H1 (cell line): ENCODE data around the gene SLC6A7. TPM values are rescaled to one million over a fixed set of nuclear protein-coding genes. Genes with fewer than 3 reads are reported as not detected.

Experiments
- CTCF ChIA-PET: fragments of 300-600 bp; sonication (Branson Sonifier 250); formaldehyde crosslinking; loops from one replicate; lab custom pipeline; 2021; ENCODE audit not compliant: partially characterized antibody; lab: Charles Lee
- POLR2A ChIA-PET: fragments of 300-600 bp; sonication (Branson Sonifier 250); formaldehyde crosslinking; loops from one replicate; lab custom pipeline; 2021; ENCODE audit warnings: inconsistent platforms; ENCODE audit not compliant: partially characterized antibody; lab: Charles Lee
- DNase-seq, 2 experiments: peaks; one replicate each; pipeline versions ENCODE4 v3.0.0 to v3.0.0-alpha.2; 2010 to 2022; ENCODE audit warnings: low spot score in 2 of 2, low read depth in 1 of 2, mixed read lengths in 1 of 2
- FAIRE-seq: peaks from 2 replicates; lab custom pipeline; 2011; peaks lifted over from hg19 to GRCh38; lab: Jason Lieb, UNC
- H2AFZ ChIP-seq: 2 replicates; pipeline ENCODE4 v1.8.1; 2012; ENCODE audit warnings: low read length, inconsistent platforms
- H2AK5ac ChIP-seq: 2 replicates; pipeline ENCODE4 v1.6.1; 2013; ENCODE audit warnings: low read depth, low read length
- H2BK120ac ChIP-seq: replicated peaks from 2 replicates; pipeline ENCODE3; 2013; ENCODE audit warnings: low read depth, low read length, inconsistent platforms
- H2BK12ac ChIP-seq: 2 replicates; pipeline ENCODE4 v1.6.1; 2013; ENCODE audit warnings: low read depth, low read length
- H2BK15ac ChIP-seq: 2 replicates; pipeline ENCODE4 v1.6.1; 2013; ENCODE audit warnings: low read length
- H2BK20ac ChIP-seq: 2 replicates; pipeline ENCODE4 v1.6.1; 2013; ENCODE audit warnings: low read length
- H2BK5ac ChIP-seq: 2 replicates; pipeline ENCODE4 v1.6.1; 2013; ENCODE audit warnings: low read depth, low read length
- H3K14ac ChIP-seq: 2 replicates; pipeline ENCODE4 v1.6.1; 2013; ENCODE audit warnings: inconsistent platforms; ENCODE audit not compliant: insufficient read length
- H3K18ac ChIP-seq: 2 replicates; pipeline ENCODE4 v1.6.1; 2013; ENCODE audit warnings: low read length; ENCODE audit errors: extremely low read depth
- H3K23ac ChIP-seq: 2 replicates; pipeline ENCODE4 v1.6.1; 2013; ENCODE audit warnings: inconsistent platforms; ENCODE audit not compliant: insufficient read length
- H3K23me2 ChIP-seq: 2 replicates; pipeline ENCODE4 v1.6.1; 2013; ENCODE audit warnings: low read depth, low read length
- H3K27ac ChIP-seq: 2 replicates; pipeline ENCODE4 v1.6.1; 2011; ENCODE audit warnings: low read depth, low read length, inconsistent platforms
- H3K27me3 ChIP-seq, 4 experiments: replicated peaks in 1 of 4; 1 replicate in 1 of 4; 2 replicates in 3 of 4; pipeline versions ENCODE4 v1.6.1 to v1.8.1; 2011 to 2013; ENCODE audit warnings: low read length in 3 of 4, mild to moderate bottlenecking in 3 of 4, inconsistent platforms in 2 of 4, mixed read lengths in 2 of 4, moderate library complexity in 1 of 4; ENCODE audit not compliant: control insufficient read depth in 3 of 4, insufficient read depth in 3 of 4; ENCODE audit errors: extremely low read depth in 1 of 4
- H3K36me3 ChIP-seq, 4 experiments: 2 replicates each; pipeline versions ENCODE4 v1.6.1 to v1.8.1; 2011 to 2013; ENCODE audit warnings: mild to moderate bottlenecking in 4 of 4, low read length in 3 of 4, moderate library complexity in 2 of 4, control low read depth in 1 of 4, inconsistent platforms in 1 of 4; ENCODE audit not compliant: insufficient read depth in 4 of 4, control insufficient read depth in 2 of 4
- H3K4ac ChIP-seq: replicated peaks from 2 replicates; pipeline ENCODE3; 2013; ENCODE audit warnings: low read length, low read depth, mixed read lengths, inconsistent platforms; ENCODE audit not compliant: insufficient read length
- H3K4me1 ChIP-seq, 4 experiments: replicated peaks in 1 of 4; 1 replicate in 1 of 4; 2 replicates in 3 of 4; pipeline versions ENCODE4 v1.6.1 to v1.8.1; 2011 to 2013; ENCODE audit warnings: low read length in 3 of 4, inconsistent platforms in 2 of 4, mixed read lengths in 1 of 4; ENCODE audit not compliant: insufficient read depth in 4 of 4, control insufficient read depth in 3 of 4
- H3K4me2 ChIP-seq, 2 experiments: 2 replicates each; pipeline versions ENCODE4 v1.6.1 to v1.8.1; 2011 to 2013; ENCODE audit warnings: low read depth in 2 of 2, low read length in 2 of 2, control low read depth in 1 of 2, inconsistent platforms in 1 of 2, mild to moderate bottlenecking in 1 of 2; ENCODE audit not compliant: insufficient read depth in 1 of 2
- H3K4me3 ChIP-seq, 4 experiments: fragments of 200-600, 300-600 bp in 1 of 4; sonication (generic), shearing (Covaris generic), sonication (Bioruptor Twin) in 1 of 4; 2 replicates each; pipeline versions ENCODE4 v1.5.1 to v1.8.1; 2011 to 2016; ENCODE audit warnings: low read length in 4 of 4, low read depth in 3 of 4, control low read depth in 2 of 4, inconsistent platforms in 2 of 4, mild to moderate bottlenecking in 2 of 4, mixed read lengths in 1 of 4, moderate library complexity in 1 of 4; ENCODE audit not compliant: insufficient read depth in 2 of 4; ENCODE audit errors: extremely low read depth in 1 of 4
- H3K56ac ChIP-seq: replicated peaks from 2 replicates; pipeline ENCODE3; 2013; ENCODE audit warnings: low read depth, mild to moderate bottlenecking, mixed read lengths, low read length, inconsistent platforms; ENCODE audit not compliant: insufficient read length
- H3K79me1 ChIP-seq: 2 replicates; pipeline ENCODE4 v1.6.1; 2013; ENCODE audit warnings: low read depth, low read length, control low read depth
- H3K79me2 ChIP-seq, 2 experiments: 2 replicates each; pipeline versions ENCODE4 v1.6.1 to v1.8.1; 2012 to 2013; ENCODE audit warnings: low read length in 2 of 2, mild to moderate bottlenecking in 2 of 2, inconsistent platforms in 1 of 2; ENCODE audit not compliant: insufficient read depth in 2 of 2, control insufficient read depth in 1 of 2
- H3K9ac ChIP-seq, 4 experiments: replicated peaks in 1 of 4; 1 replicate in 1 of 4; 2 replicates in 3 of 4; pipeline versions ENCODE4 v1.6.1 to v1.8.1; 2011 to 2013; ENCODE audit warnings: low read depth in 3 of 4, low read length in 3 of 4, control low read depth in 2 of 4, mild to moderate bottlenecking in 2 of 4, moderate library complexity in 2 of 4, inconsistent platforms in 1 of 4; ENCODE audit errors: extremely low read depth in 1 of 4
- H3K9me3 ChIP-seq, 2 experiments: 2 replicates each; pipeline versions ENCODE4 v1.6.1 to v1.8.1; 2012 to 2013; ENCODE audit warnings: mild to moderate bottlenecking in 2 of 2, moderate library complexity in 2 of 2, control low read depth in 1 of 2, inconsistent platforms in 1 of 2, low read depth in 1 of 2, low read length in 1 of 2, mixed read lengths in 1 of 2; ENCODE audit not compliant: insufficient read depth in 2 of 2
- H4K20me1 ChIP-seq, 2 experiments: replicated peaks in 1 of 2; 2 replicates each; pipeline versions ENCODE3 to v1.8.1; 2011 to 2013; ENCODE audit warnings: inconsistent platforms in 2 of 2, low read length in 2 of 2, mild to moderate bottlenecking in 1 of 2; ENCODE audit not compliant: insufficient read depth in 2 of 2, control insufficient read depth in 1 of 2
- H4K5ac ChIP-seq: 2 replicates; pipeline ENCODE4 v1.6.1; 2013; ENCODE audit warnings: low read length, low read depth, mixed read lengths, inconsistent platforms; ENCODE audit not compliant: insufficient read length
- H4K8ac ChIP-seq: 2 replicates; pipeline ENCODE4 v1.8.0; 2013; ENCODE audit warnings: mild to moderate bottlenecking, moderate library complexity, low read length, inconsistent platforms; ENCODE audit not compliant: insufficient read depth; ENCODE audit errors: extremely low read depth
- H4K91ac ChIP-seq: replicated peaks from 2 replicates; pipeline ENCODE3; 2013; ENCODE audit warnings: low read length, mixed read lengths, inconsistent platforms; ENCODE audit not compliant: insufficient read length
- BACH1 ChIP-seq: IDR thresholded peaks from 2 replicates; pipeline ENCODE4 v1.6.1; 2012; ENCODE audit warnings: low read length, improper control_type of control experiment
- CHD1 ChIP-seq: IDR thresholded peaks from 2 replicates; pipeline ENCODE4 v1.6.1; 2012; ENCODE audit warnings: low read depth, low read length, improper control_type of control experiment
- CREB1 ChIP-seq: IDR thresholded peaks from 2 replicates; pipeline ENCODE4 v1.6.1; 2012; ENCODE audit warnings: inconsistent platforms
- EZH2 ChIP-seq: fragments of 200-600 bp; sonication (generic); IDR thresholded peaks from 2 replicates; pipeline ENCODE4 v1.7.1; 2012; ENCODE audit warnings: low read depth, mild to moderate bottlenecking, moderate library complexity, low read length, inconsistent platforms; ENCODE audit not compliant: severe bottlenecking
- GTF2F1 ChIP-seq: IDR thresholded peaks from 2 replicates; pipeline ENCODE4 v1.6.1; 2012; ENCODE audit warnings: low read depth, low read length, improper control_type of control experiment, borderline replicate concordance
- HDAC2 ChIP-seq, 2 experiments: fragments of 300-600 bp in 1 of 2; sonication (generic) in 1 of 2; IDR thresholded peaks; 2 replicates each; pipeline ENCODE4 v1.6.1; 2011 to 2012; ENCODE audit warnings: low read depth in 2 of 2, low read length in 2 of 2, mild to moderate bottlenecking in 2 of 2, moderate library complexity in 2 of 2, borderline replicate concordance in 1 of 2, inconsistent platforms in 1 of 2
- KDM1A ChIP-seq: fragments of 200-600, 300-600 bp; sonication (generic); IDR thresholded peaks from 2 replicates; pipeline ENCODE4 v1.7.1; 2016; ENCODE audit warnings: mild to moderate bottlenecking, low read length, borderline replicate concordance
- KDM4A ChIP-seq: IDR thresholded peaks from one replicate; pipeline ENCODE4 v1.7.1; 2012; ENCODE audit warnings: low read depth, mild to moderate bottlenecking, moderate library complexity, low read length, inconsistent platforms; ENCODE audit not compliant: severe bottlenecking
- KDM5A ChIP-seq: fragments of 200-600 bp; IDR thresholded peaks from 2 replicates; pipeline ENCODE4 v1.7.1; 2012; ENCODE audit warnings: mild to moderate bottlenecking, low read length, inconsistent platforms, mixed read lengths
- NRF1 ChIP-seq: IDR thresholded peaks from 2 replicates; pipeline ENCODE4 v1.6.1; 2011; ENCODE audit warnings: mild to moderate bottlenecking, low read depth, low read length, improper control_type of control experiment
- POLR2A ChIP-seq, 2 experiments: IDR thresholded peaks; 1 replicate in 1 of 2; 2 replicates in 1 of 2; pipeline ENCODE4 v1.6.1; 2011; ENCODE audit warnings: low read depth in 2 of 2, low read length in 2 of 2, mild to moderate bottlenecking in 2 of 2; ENCODE audit errors: control extremely low read depth in 1 of 2
- RFX5 ChIP-seq: IDR thresholded peaks from 2 replicates; pipeline ENCODE4 v1.6.1; 2011; ENCODE audit warnings: low read depth, low read length, improper control_type of control experiment, borderline replicate concordance
- RXRA ChIP-seq: IDR thresholded peaks from 2 replicates; pipeline ENCODE4 v1.6.1; 2011; ENCODE audit warnings: low read depth, mild to moderate bottlenecking, low read length, moderate library complexity; ENCODE audit not compliant: insufficient read depth
- SIX5 ChIP-seq: IDR thresholded peaks from 2 replicates; pipeline ENCODE4 v1.6.1; 2011; ENCODE audit warnings: mild to moderate bottlenecking, low read depth, low read length
- TAF7 ChIP-seq: optimal IDR thresholded peaks from 2 replicates; pipeline ENCODE3; 2011; ENCODE audit warnings: low read depth, mild to moderate bottlenecking, inconsistent platforms, low read length, moderate library complexity, borderline replicate concordance
- TCF12 ChIP-seq: IDR thresholded peaks from 2 replicates; pipeline ENCODE4 v1.6.1; 2011; ENCODE audit warnings: low read depth, mild to moderate bottlenecking, low read length
- WGBS, 2 experiments: shearing (Covaris generic) in 1 of 2; methylation state at CpG; one replicate each; pipeline versions ENCODE4 v1.1.6 to v1.1.7; 2013 to 2015; ENCODE audit warnings: low lambda C conversion rate in 2 of 2, mixed read lengths in 2 of 2, inconsistent platforms in 1 of 2, low coverage in 1 of 2, missing lambda C conversion rate in 1 of 2; ENCODE audit not compliant: insufficient replicate concordance in 2 of 2, insufficient coverage in 1 of 2, insufficient read length in 1 of 2; ENCODE audit errors: extremely low coverage in 1 of 2, missing lambda C conversion rate in 1 of 2; 5-methylcytosine and 5-hydroxymethylcytosine counted together
- polyA plus RNA-seq, 7 experiments: library from polyadenylated mRNA; depleted of rRNA in 3 of 7; stranded (reverse) in 5 of 7; unstranded in 2 of 7; fragments of >200 nt in 5 of 7; fragments of 200-250 nt in 2 of 7; gene quantifications; 1 replicate in 5 of 7; 2 replicates in 1 of 7; 4 replicates in 1 of 7; pipeline versions ENCODE4 v1.2.1 to v1.2.3, GENCODE V29; 2011 to 2013; ENCODE audit warnings: missing spikeins in 2 of 7, mixed read lengths in 2 of 7
- total RNA-seq: library from RNA; stranded (reverse); fragmentation: NEBNext Ultra II Directional; extraction: Animal tissue kit (Norgen Biotek cat#: 25700); gene quantifications from 2 replicates; pipeline ENCODE4 v1.2.1, GENCODE V29; 2021

SLC6A7 gene
- total and polyA plus RNA-seq, 2 of the 8 experiments (the other 6 are each of a cell fraction or from before 2014, with no cell fraction given): 0.07 to 0.12 TPM

DNA sequence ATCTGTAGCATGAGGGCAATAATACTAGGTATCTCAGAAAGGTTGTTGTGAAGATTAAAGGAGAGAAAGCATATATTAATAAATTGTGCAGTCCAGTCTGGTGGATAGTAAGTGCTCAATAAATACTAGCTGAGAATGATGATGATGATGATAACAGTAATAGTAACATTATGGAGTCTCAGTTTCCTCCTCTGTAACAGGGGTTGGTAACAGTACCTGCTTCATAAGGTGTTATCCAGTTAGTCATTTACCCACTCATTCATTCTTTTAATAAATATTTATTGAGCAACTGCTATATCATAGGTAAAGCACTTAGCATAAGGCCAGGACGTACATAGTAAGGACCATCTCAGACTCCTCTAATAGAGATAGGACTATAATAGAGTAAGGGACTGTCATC is 7.6 kb downstream of the SLC6A7 start:
- H3K9ac ChIP-seq: no peak overlapping the region
- H3K4me2 ChIP-seq: no peak overlapping the region
- no peak overlapping the region for H4K8ac ChIP-seq
- no peak overlapping the region for H4K91ac ChIP-seq
- H3K36me3 ChIP-seq: no peaks in the 10 kb centered on the region
- no peak overlapping the region for H3K4ac ChIP-seq
- H2BK5ac ChIP-seq: no peak overlapping the region
- H3K14ac ChIP-seq: no peak overlapping the region
- no peak overlapping the region for H2BK15ac ChIP-seq
- no peaks in the 10 kb centered on the region for H3K9me3 ChIP-seq
- no peak overlapping the region for H3K23ac ChIP-seq
- no peak overlapping the region for H4K5ac ChIP-seq
- no peak overlapping the region for H2AK5ac ChIP-seq
- H2AFZ ChIP-seq: no peak overlapping the region
- no peak overlapping the region for H3K56ac ChIP-seq
- FAIRE-seq (no peak), DNase-seq (no peak)
- H3K79me1 ChIP-seq: no peaks in the 10 kb centered on the region
- H3K23me2 ChIP-seq: no peaks in the 10 kb centered on the region; the same call in 1 of the 2 replicates
- ChIA-PET POLR2A (no interaction called here), CTCF (interaction anchor here (1.2 to 23.7 kb wide), 3 partner anchors 17 to 35 kb away, joined by 3 to 302 read pairs (median 206); no protein-coding TSS in a partner anchor)
- no peak overlapping the region for H2BK20ac ChIP-seq
- no peak overlapping the region for H3K27ac ChIP-seq
- no peaks in the 10 kb centered on the region for H3K79me2 ChIP-seq
- H3K4me1 ChIP-seq: no peaks in the 10 kb centered on the region; a peak in 1 of 7 replicates
- H2BK12ac ChIP-seq: no peak overlapping the region
- H4K20me1 ChIP-seq: no peaks in the 10 kb centered on the region
- peaks cover 0 to 7% (median 3%) of the 10 kb centered on the region in 4 experiments; a peak in 2 of 7 replicates for H3K27me3 ChIP-seq
- WGBS, 2 experiments: 79% methylated on average over 1 of the region's 1 CpG; no CpG with 5 or more reads in 1 of the 2 experiments
- no peak overlapping the region for H3K18ac ChIP-seq
- no peak overlapping the region for H2BK120ac ChIP-seq
- no peak overlapping the region for H3K4me3 ChIP-seq
- TF ChIP-seq KDM4A: no peak
- no peak for TF ChIP-seq KDM5A
- no peak for TF ChIP-seq NRF1
- TF ChIP-seq KDM1A: no peak
- no peak for TF ChIP-seq POLR2A (IDR thresholded peaks at IDR 0.05; ENCODE audit: control extremely low read depth in 1 of 2, low read depth in 2 of 2, low read length in 2 of 2)
- TF ChIP-seq TCF12: no peak
- no peak for TF ChIP-seq CHD1
- no peak for TF ChIP-seq GTF2F1
- TF ChIP-seq RXRA: no peak
- no peak for TF ChIP-seq CREB1
- no peak for TF ChIP-seq SIX5
- no peak for TF ChIP-seq TAF7
- TF ChIP-seq BACH1: no peak
- no peak for TF ChIP-seq HDAC2 (IDR thresholded peaks at IDR 0.05; ENCODE audit: borderline replicate concordance in 1 of 2, low read depth in 2 of 2, low read length in 2 of 2)
- TF ChIP-seq RFX5: no peak
- no peak for TF ChIP-seq EZH2
